ENCODE results near the gene TRIM63. TPM values are rescaled to one million over a fixed set of nuclear protein-coding genes. Genes with fewer than 3 reads are reported as not detected.

The TRIM63 gene
- total and polyA plus RNA-seq, 2 donors (not counting 1 experiment from before 2014, with no cell fraction given) = not detected

DNA sequence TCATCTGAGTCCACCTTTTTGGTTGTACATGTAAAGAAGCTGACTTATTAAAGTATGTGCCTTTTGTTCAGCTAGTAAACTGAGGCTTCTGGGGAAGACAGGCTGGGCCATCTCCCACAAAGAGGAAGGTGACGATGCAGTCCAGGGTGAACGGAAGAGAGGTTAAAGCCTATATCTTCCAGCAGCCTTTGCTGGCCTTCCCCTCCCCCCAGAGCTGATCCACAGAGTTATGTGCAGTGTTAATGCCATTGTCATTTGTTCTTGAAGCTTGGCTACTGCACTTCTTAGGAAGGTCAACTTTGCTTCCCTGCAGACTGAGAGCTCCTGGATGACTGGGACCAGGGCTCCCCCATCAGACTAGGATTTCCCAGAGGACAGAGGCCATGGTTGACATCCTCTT lies 23.7 kb downstream of the TRIM63 start:
- no peak overlapping the region for H3K4me3 ChIP-seq (replicated peaks in 1 of 4; ENCODE audit: control extremely low read depth in 1 of 4, insufficient read depth in 1 of 4, low read depth in 3 of 4, low read length in 4 of 4)
- no peaks in the 10 kb centered on the region for H3K4me1 ChIP-seq (ENCODE audit: control insufficient read depth, extremely low read depth, insufficient read depth, low read length)
- no peak overlapping the region for H2AFZ ChIP-seq (ENCODE audit: low read length)
- DNase-seq (ENCODE audit: low read depth in 2 of 2) = no peak
- H3K9ac ChIP-seq (ENCODE audit: insufficient read depth, low read length) = no peak overlapping the region
- H3K27me3 ChIP-seq (ENCODE audit: control insufficient read depth, insufficient read depth, low read length) = peaks cover 50% of the 10 kb centered on the region
- H3K36me3 ChIP-seq (ENCODE audit: control insufficient read depth, insufficient read depth, low read length) = no peaks in the 10 kb centered on the region
- TF ChIP-seq, protein P1, sequence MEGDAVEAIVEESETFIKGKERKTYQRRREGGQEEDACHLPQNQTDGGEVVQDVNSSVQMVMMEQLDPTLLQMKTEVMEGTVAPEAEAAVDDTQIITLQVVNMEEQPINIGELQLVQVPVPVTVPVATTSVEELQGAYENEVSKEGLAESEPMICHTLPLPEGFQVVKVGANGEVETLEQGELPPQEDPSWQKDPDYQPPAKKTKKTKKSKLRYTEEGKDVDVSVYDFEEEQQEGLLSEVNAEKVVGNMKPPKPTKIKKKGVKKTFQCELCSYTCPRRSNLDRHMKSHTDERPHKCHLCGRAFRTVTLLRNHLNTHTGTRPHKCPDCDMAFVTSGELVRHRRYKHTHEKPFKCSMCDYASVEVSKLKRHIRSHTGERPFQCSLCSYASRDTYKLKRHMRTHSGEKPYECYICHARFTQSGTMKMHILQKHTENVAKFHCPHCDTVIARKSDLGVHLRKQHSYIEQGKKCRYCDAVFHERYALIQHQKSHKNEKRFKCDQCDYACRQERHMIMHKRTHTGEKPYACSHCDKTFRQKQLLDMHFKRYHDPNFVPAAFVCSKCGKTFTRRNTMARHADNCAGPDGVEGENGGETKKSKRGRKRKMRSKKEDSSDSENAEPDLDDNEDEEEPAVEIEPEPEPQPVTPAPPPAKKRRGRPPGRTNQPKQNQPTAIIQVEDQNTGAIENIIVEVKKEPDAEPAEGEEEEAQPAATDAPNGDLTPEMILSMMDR (conservative IDR thresholded peaks at IDR 0.05 in 1 of 2, IDR thresholded peaks at IDR 0.05 in 1 of 2; ENCODE audit: low read depth in 1 of 2, low read length in 2 of 2) = no peak
- H4K20me1 ChIP-seq (ENCODE audit: control insufficient read depth, extremely low read depth, insufficient read depth, low read length) = no peaks in the 10 kb centered on the region
- H3K27ac ChIP-seq (ENCODE audit: insufficient read depth, low read length) = no peak overlapping the region
- no peak overlapping the region for H3K4me2 ChIP-seq (ENCODE audit: extremely low read depth, insufficient read depth, low read length)
- H3K79me2 ChIP-seq (ENCODE audit: control insufficient read depth, insufficient read depth, low read length) = no peaks in the 10 kb centered on the region
- H3K9me3 ChIP-seq (ENCODE audit: control insufficient read depth, insufficient read depth, low read depth, low read length) = no peaks in the 10 kb centered on the region

DNA sequence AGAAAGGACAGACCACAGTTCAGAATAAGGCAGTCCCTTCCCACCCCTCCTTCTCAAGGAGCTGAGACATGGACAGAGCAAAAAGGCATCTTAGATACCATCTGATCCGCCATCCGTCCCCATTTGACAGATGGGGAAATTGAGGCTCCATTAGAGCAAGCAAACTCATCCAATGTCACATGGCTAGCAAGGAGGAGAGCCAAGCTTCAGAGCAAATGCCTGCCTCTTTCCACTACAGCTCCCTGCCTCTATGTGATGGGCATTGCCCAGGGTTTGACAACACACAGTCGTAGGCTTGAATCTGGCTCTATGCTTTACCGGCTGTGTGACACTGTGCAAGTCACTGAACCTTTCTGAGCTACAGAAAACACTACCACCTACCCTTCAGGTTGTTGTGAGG lies 25.5 kb downstream of the TRIM63 start:
- Histone ChIP-seq H3K4me3 (replicated peaks in 1 of 4; ENCODE audit: control extremely low read depth in 1 of 4, insufficient read depth in 1 of 4, low read depth in 3 of 4, low read length in 4 of 4) (no peak overlapping the region), H3K79me2 (ENCODE audit: control insufficient read depth, insufficient read depth, low read length) (no peaks in the 10 kb centered on the region), H3K4me1 (ENCODE audit: control insufficient read depth, extremely low read depth, insufficient read depth, low read length) (no peaks in the 10 kb centered on the region), H3K4me2 (ENCODE audit: extremely low read depth, insufficient read depth, low read length) (no peak overlapping the region), H3K27ac (ENCODE audit: insufficient read depth, low read length) (no peak overlapping the region), H2AFZ (ENCODE audit: low read length) (no peak overlapping the region), H3K9ac (ENCODE audit: insufficient read depth, low read length) (no peak overlapping the region), H4K20me1 (ENCODE audit: control insufficient read depth, extremely low read depth, insufficient read depth, low read length) (no peaks in the 10 kb centered on the region), H3K36me3 (ENCODE audit: control insufficient read depth, insufficient read depth, low read length) (no peaks in the 10 kb centered on the region), H3K27me3 (ENCODE audit: control insufficient read depth, insufficient read depth, low read length) (peaks cover 44% of the 10 kb centered on the region), H3K9me3 (ENCODE audit: control insufficient read depth, insufficient read depth, low read depth, low read length) (no peaks in the 10 kb centered on the region)
- TF ChIP-seq EZH2 (IDR thresholded peaks at IDR 0.05; ENCODE audit: low read length, missing control alignments) = no peak
- TF ChIP-seq, protein P1 (conservative IDR thresholded peaks at IDR 0.05 in 1 of 2, IDR thresholded peaks at IDR 0.05 in 1 of 2; ENCODE audit: low read depth in 1 of 2, low read length in 2 of 2) = no peak
- no peak for DNase-seq (ENCODE audit: low read depth in 2 of 2)

DNA sequence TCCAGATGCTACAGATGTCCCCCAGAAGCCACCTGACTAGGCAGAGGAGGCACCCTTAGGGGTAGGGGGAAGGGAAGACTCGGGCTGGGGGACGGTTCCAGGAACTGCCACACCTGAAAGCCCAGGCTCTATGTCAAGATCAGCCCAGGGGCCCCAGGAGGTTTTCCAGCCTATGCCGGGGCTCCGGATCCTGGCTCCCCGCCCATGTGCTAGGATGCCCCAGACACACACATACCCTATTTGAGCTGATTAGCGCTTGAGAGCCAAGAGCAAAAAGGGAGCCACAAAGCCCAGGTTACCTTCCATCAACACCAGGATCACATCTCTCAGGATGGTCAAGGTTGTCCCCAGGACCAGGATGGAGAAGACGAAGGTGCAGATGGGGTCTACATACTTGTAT lies 26.0 kb downstream of the TRIM63 start:
- H3K4me1 ChIP-seq (ENCODE audit: control insufficient read depth, extremely low read depth, insufficient read depth, low read length) = peaks cover 1% of the 10 kb centered on the region
- no peak for DNase-seq (ENCODE audit: low read depth in 2 of 2)
- H3K4me3 ChIP-seq (replicated peaks in 1 of 4; ENCODE audit: control extremely low read depth in 1 of 4, insufficient read depth in 1 of 4, low read depth in 3 of 4, low read length in 4 of 4) = no peak overlapping the region
- no peaks in the 10 kb centered on the region for H4K20me1 ChIP-seq (ENCODE audit: control insufficient read depth, extremely low read depth, insufficient read depth, low read length)
- no peak for TF ChIP-seq EZH2 (IDR thresholded peaks at IDR 0.05; ENCODE audit: low read length, missing control alignments)
- H3K4me2 ChIP-seq (ENCODE audit: extremely low read depth, insufficient read depth, low read length) = no peak overlapping the region
- no peak overlapping the region for H3K9ac ChIP-seq (ENCODE audit: insufficient read depth, low read length)
- H3K27ac ChIP-seq (ENCODE audit: insufficient read depth, low read length) = no peak overlapping the region
- no peak overlapping the region for H2AFZ ChIP-seq (ENCODE audit: low read length)
- no peaks in the 10 kb centered on the region for H3K36me3 ChIP-seq (ENCODE audit: control insufficient read depth, insufficient read depth, low read length)
- H3K79me2 ChIP-seq (ENCODE audit: control insufficient read depth, insufficient read depth, low read length) = no peaks in the 10 kb centered on the region
- H3K9me3 ChIP-seq (ENCODE audit: control insufficient read depth, insufficient read depth, low read depth, low read length) = no peaks in the 10 kb centered on the region
- peaks cover 39% of the 10 kb centered on the region for H3K27me3 ChIP-seq (ENCODE audit: control insufficient read depth, insufficient read depth, low read length)
